Adrenal gland (tissue), 12 donors: Measurements from ENCODE around the gene CDHR3. TPM values are rescaled to one million over a fixed set of nuclear protein-coding genes. Genes with fewer than 3 reads are reported as not detected.
A peak's percentile ranks its signal among the peaks of the same experiment; 100 is the strongest.

Source experiments
- DNase-seq, 7 donors: peaks; one replicate each; pipeline ENCODE4 v3.0.0-alpha.2; 2019 to 2020
- H3K27ac ChIP-seq, 5 donors: fragments of 200-600 bp; sonication (generic) in 4 of 5; 1 replicate in 3 of 5; 2 replicates in 2 of 5; pipeline versions ENCODE4 v1.5.1 to v1.8.0; 2016 to 2020; ENCODE audit warnings: mild to moderate bottlenecking in 1 of 5
- H3K27me3 ChIP-seq: fragments of 200-600 bp; 2 replicates; pipeline ENCODE4 v1.8.0; 2021
- H3K36me3 ChIP-seq, 2 donors: fragments of 200-600 bp; replicated peaks in 1 of 2; 1 replicate in 1 of 2; 2 replicates in 1 of 2; pipeline versions ENCODE4 v1.5.1 to v1.8.0; 2018 to 2022
- H3K4me1 ChIP-seq, 2 donors: fragments of 200-600 bp; replicated peaks in 1 of 2; 1 replicate in 1 of 2; 2 replicates in 1 of 2; pipeline versions ENCODE4 v1.5.1 to v1.8.0; 2018 to 2021
- H3K4me3 ChIP-seq, 4 donors: fragments of 200-600 bp; sonication (generic) in 3 of 4; one replicate each; pipeline ENCODE4 v1.5.1; 2016 to 2018
- H3K9me3 ChIP-seq, 3 donors: fragments of 200-600 bp; sonication (generic) in 1 of 3; replicated peaks in 1 of 3; 1 replicate in 2 of 3; 2 replicates in 1 of 3; pipeline versions ENCODE4 v1.5.1 to v1.8.0; 2016 to 2021
- CTCF ChIP-seq, 6 experiments: fragments of 450-650 bp in 4 of 6; fragments of 200-600 bp in 2 of 6; sonication (generic) in 1 of 6; IDR thresholded peaks; 1 replicate in 5 of 6; 2 replicates in 1 of 6; pipeline versions ENCODE4 v1.5.1 to v1.8.0; 2016 to 2021; ENCODE audit warnings: antibody characterized with exemption in 6 of 6, mild to moderate bottlenecking in 2 of 6, moderate library complexity in 1 of 6
- POLR2A ChIP-seq, 2 donors: fragments of 450-650 bp; IDR thresholded peaks; one replicate each; pipeline ENCODE4 v1.6.1; 2017; ENCODE audit warnings: antibody characterized with exemption in 2 of 2, mild to moderate bottlenecking in 2 of 2, moderate library complexity in 1 of 2
- WGBS, 4 donors: extraction: QIAGEN DNeasy Blood & Tissue Kit in 2 of 4; methylation state at CpG; one replicate each; pipeline versions ENCODE4 v1.1.5 to v1.1.7; 2013 to 2017; 5-methylcytosine and 5-hydroxymethylcytosine counted together
- intact Hi-C, 2 donors: fragments of 100-400 bp; cut with DNase I; formaldehyde crosslinking; loops; one replicate each; pipeline versions ENCODE4 v1.14.1 to v1.15.0; 2022 to 2023
- polyA plus RNA-seq, 3 donors: library from polyadenylated mRNA; stranded (reverse); fragments of 200-250 nt in 2 of 3; fragments of 350-450 nt in 1 of 3; fragmentation: Illumina TruSeq in 1 of 3; extraction: RNeasy Lipid Tissue Mini Kit (QIAGEN cat#74804) in 1 of 3; gene quantifications; one replicate each; pipeline ENCODE4 v1.2.3, GENCODE V29; 2013 to 2014
- total RNA-seq, 9 donors: library from RNA; depleted of rRNA in 4 of 9; stranded (reverse); fragments of >200 nt in 4 of 9; fragments of 120-200 nt in 1 of 9; fragmentation: NEBNext Ultra II Directional in 1 of 9; extraction: Animal tissue kit (Norgen Biotek cat#: 25700) in 1 of 9; gene quantifications; one replicate each; pipeline versions ENCODE4 v1.1.0 to v1.2.4, GENCODE V29; 2013 to 2023
- donor health status: healthy with polysubstance abuse.
- donor health status: Bipolar disorder and iron deficiency.
- donor health status: DM: yes; HTN: yes; CAD: no.
- donor health status: DM: no; HTN: no; CAD: no.
- donor health status: DM: no; HTN: no; CAD: no.
- donor health status: DM: yes; HTN: yes; CAD: no.

Gene CDHR3
- total and polyA plus RNA-seq, 12 donors, result 0.66 to 5.0 (median 2.3) TPM

GRCh38 chr7:105989686-105990085 is 26.6 kb downstream of the CDHR3 start:
- H3K36me3 ChIP-seq, result no peaks in the 10 kb centered on the region
- no peaks in the 10 kb centered on the region for H3K9me3 ChIP-seq
- intact Hi-C loops, result no loop called here
- no peak for DNase-seq
- H3K27me3 ChIP-seq, result no peaks in the 10 kb centered on the region
- H3K4me1 ChIP-seq, result peaks cover 0 to 11% of the 10 kb centered on the region in 2 donors
- no peak overlapping the region for H3K27ac ChIP-seq
- no peak overlapping the region for H3K4me3 ChIP-seq
- no peak for TF ChIP-seq CTCF (IDR thresholded peaks at IDR 0.05)
- TF ChIP-seq POLR2A (IDR thresholded peaks at IDR 0.05), result no peak

GRCh38 chr7:105990141-105990540 is 27.1 kb downstream of the CDHR3 start:
- DNase-seq, result no peak

GRCh38 chr7:105990727-105991453 is 27.8 kb downstream of the CDHR3 start:
- H3K36me3 ChIP-seq, result no peaks in the 10 kb centered on the region
- TF ChIP-seq CTCF (IDR thresholded peaks at IDR 0.05) (peak in 2 of 6 experiments; percentile 24 to 29), POLR2A (IDR thresholded peaks at IDR 0.05) (no peak)
- intact Hi-C loops, result no loop called here
- H3K4me1 ChIP-seq, result peaks cover 0 to 11% of the 10 kb centered on the region in 2 donors
- H3K9me3 ChIP-seq, result no peaks in the 10 kb centered on the region
- peak in 6 of 7 donors; percentile 19 to 59 (median 56) for DNase-seq
- WGBS, 4 donors, result 46 to 56% (median 50%) methylated on average over 2 to 5 of the region's 5 CpGs
- peak overlapping the region in 3 of 5 donors; percentile 5 to 73 (median 49) for H3K27ac ChIP-seq
- no peaks in the 10 kb centered on the region for H3K27me3 ChIP-seq
- H3K4me3 ChIP-seq, result no peak overlapping the region

More at GRCh38 chr7:105990141-105990540, 27.1 kb downstream of the CDHR3 start:
- no peak overlapping the region for H3K4me3 ChIP-seq
- no peak overlapping the region for H3K27ac ChIP-seq
- 75 to 86% (median 85%) methylated on average over 7 of the region's 7 CpGs for WGBS, 4 donors
- no peaks in the 10 kb centered on the region for H3K9me3 ChIP-seq
- intact Hi-C loops, result no loop called here
- H3K36me3 ChIP-seq, result no peaks in the 10 kb centered on the region
- TF ChIP-seq CTCF (IDR thresholded peaks at IDR 0.05), result no peak
- no peak for TF ChIP-seq POLR2A (IDR thresholded peaks at IDR 0.05)
- no peaks in the 10 kb centered on the region for H3K27me3 ChIP-seq
- H3K4me1 ChIP-seq, result peaks cover 0 to 11% of the 10 kb centered on the region in 2 donors

GRCh38 chr7:105992905-105993304 is 29.8 kb downstream of the CDHR3 start:
- TF ChIP-seq POLR2A (IDR thresholded peaks at IDR 0.05) (no peak), CTCF (IDR thresholded peaks at IDR 0.05) (no peak)
- no peak for DNase-seq
- 68 to 76% (median 73%) methylated on average over 7 of the region's 7 CpGs for WGBS, 4 donors
- intact Hi-C loops, result no loop called here
- Histone ChIP-seq H3K4me3 (no peak overlapping the region), H3K4me1 (peaks cover 0 to 11% of the 10 kb centered on the region in 2 donors), H3K27ac (no peak overlapping the region), H3K36me3 (no peaks in the 10 kb centered on the region), H3K27me3 (no peaks in the 10 kb centered on the region), H3K9me3 (no peaks in the 10 kb centered on the region)
